Nucleus accumbens (tissue), 56 donors: ENCODE results near the gene CNKSR3.

Experiments
- DNase-seq, 56 donors: peaks; one replicate each; lab custom pipeline; 2025; lab: John Stamatoyannopoulos, UW

CNKSR3 gene

GRCh38 chr6:154459513-154459912 lies 51.0 kb downstream of the CNKSR3 start:
- DNase-seq: no peak

- no peak for DNase-seq
These were observed 51.7 kb downstream of the CNKSR3 start for GRCh38 chr6:154458565-154459470.

GRCh38 chr6:154457881-154458284 lies 52.6 kb downstream of the CNKSR3 start:
- DNase-seq: no peak

GRCh38 chr6:154457046-154457713 lies 53.3 kb downstream of the CNKSR3 start:
- DNase-seq: no peak

GRCh38 chr6:154453329-154453728 lies 57.2 kb downstream of the CNKSR3 start:
- no peak for DNase-seq

- DNase-seq: peak in 1 of 56 donors; percentile 11
These were observed 60.0 kb downstream of the CNKSR3 start for GRCh38 chr6:154450498-154450897.

GRCh38 chr6:154448448-154449096 lies 61.9 kb downstream of the CNKSR3 start:
- peak in 4 of 56 donors; percentile 8 to 46 (median 32) for DNase-seq

- no peak for DNase-seq
These were observed 62.5 kb downstream of the CNKSR3 start for GRCh38 chr6:154447954-154448353.

- DNase-seq: no peak
These were observed 63.5 kb downstream of the CNKSR3 start for GRCh38 chr6:154446984-154447383.

GRCh38 chr6:154445417-154445816 lies 65.1 kb downstream of the CNKSR3 start:
- no peak for DNase-seq

- no peak for DNase-seq
These were observed 68.5 kb downstream of the CNKSR3 start for GRCh38 chr6:154441995-154442310.

GRCh38 chr6:154440422-154441043 lies 70.0 kb downstream of the CNKSR3 start:
- no peak for DNase-seq

- no peak for DNase-seq
These were observed 70.5 kb downstream of the CNKSR3 start for GRCh38 chr6:154440022-154440421.

GRCh38 chr6:154438882-154439415 lies 71.5 kb downstream of the CNKSR3 start:
- DNase-seq: no peak

GRCh38 chr6:154435400-154435945 lies 75.0 kb downstream of the CNKSR3 start:
- DNase-seq: no peak

- no peak for DNase-seq
These were observed 75.8 kb downstream of the CNKSR3 start for GRCh38 chr6:154434662-154435061.

GRCh38 chr6:154433477-154434241 lies 76.8 kb downstream of the CNKSR3 start:
- DNase-seq: no peak

GRCh38 chr6:154432533-154433476 lies 77.7 kb downstream of the CNKSR3 start:
- DNase-seq: no peak
